DOHH2 (cell line): ENCODE data around the gene ZNF662.

Experiments
- CTCF ChIP-seq: fragments of 200-600 bp; sonication (generic); IDR thresholded peaks from one replicate; pipeline ENCODE4 v1.5.1; 2014; ENCODE audit warnings: antibody characterized with exemption, mild to moderate bottlenecking, low read depth, low read length; ENCODE audit not compliant: poor library complexity, severe bottlenecking
- EZH2phosphoT487 ChIP-seq: fragments of 200-600 bp; sonication (generic); IDR thresholded peaks from 2 replicates; pipeline ENCODE4 v1.6.1; 2017; ENCODE audit warnings: borderline replicate concordance, mild to moderate bottlenecking, antibody characterized with exemption, low read length, moderate library complexity, mixed read lengths

GRCh38 chr3:42876940-42877720 lies 28.8 kb upstream of the ZNF662 start:
- no peak for TF ChIP-seq CTCF
- no peak for TF ChIP-seq EZH2phosphoT487
